Suprapubic skin (tissue), 4 donors: Measurements from ENCODE around the gene MXD3.

Source experiments
- POLR2A ChIP-seq, 2 donors: fragments of 450-650 bp; IDR thresholded peaks; one replicate each; pipeline ENCODE4 v1.6.1; 2017; ENCODE audit warnings: antibody characterized with exemption in 2 of 2, mild to moderate bottlenecking in 2 of 2, moderate library complexity in 2 of 2
- POLR2AphosphoS5 ChIP-seq, 3 donors: sonication (generic); formaldehyde crosslinking; IDR thresholded peaks; one replicate each; pipeline ENCODE4 v1.6.1; 2017; ENCODE audit warnings: antibody characterized with exemption in 3 of 3
- TF ChIP-seq, protein P1 (sequence below), 2 donors: fragments of 200-600 bp in 1 of 2; fragments of 450-650 bp in 1 of 2; sonication (generic) in 1 of 2; IDR thresholded peaks; one replicate each; pipeline ENCODE4 v1.5.1; 2016 to 2019; ENCODE audit warnings: antibody characterized with exemption in 2 of 2, mild to moderate bottlenecking in 1 of 2, moderate library complexity in 1 of 2

- TF ChIP-seq, protein P1, sequence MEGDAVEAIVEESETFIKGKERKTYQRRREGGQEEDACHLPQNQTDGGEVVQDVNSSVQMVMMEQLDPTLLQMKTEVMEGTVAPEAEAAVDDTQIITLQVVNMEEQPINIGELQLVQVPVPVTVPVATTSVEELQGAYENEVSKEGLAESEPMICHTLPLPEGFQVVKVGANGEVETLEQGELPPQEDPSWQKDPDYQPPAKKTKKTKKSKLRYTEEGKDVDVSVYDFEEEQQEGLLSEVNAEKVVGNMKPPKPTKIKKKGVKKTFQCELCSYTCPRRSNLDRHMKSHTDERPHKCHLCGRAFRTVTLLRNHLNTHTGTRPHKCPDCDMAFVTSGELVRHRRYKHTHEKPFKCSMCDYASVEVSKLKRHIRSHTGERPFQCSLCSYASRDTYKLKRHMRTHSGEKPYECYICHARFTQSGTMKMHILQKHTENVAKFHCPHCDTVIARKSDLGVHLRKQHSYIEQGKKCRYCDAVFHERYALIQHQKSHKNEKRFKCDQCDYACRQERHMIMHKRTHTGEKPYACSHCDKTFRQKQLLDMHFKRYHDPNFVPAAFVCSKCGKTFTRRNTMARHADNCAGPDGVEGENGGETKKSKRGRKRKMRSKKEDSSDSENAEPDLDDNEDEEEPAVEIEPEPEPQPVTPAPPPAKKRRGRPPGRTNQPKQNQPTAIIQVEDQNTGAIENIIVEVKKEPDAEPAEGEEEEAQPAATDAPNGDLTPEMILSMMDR (IDR thresholded peaks at IDR 0.05), result no peak
- no peak for TF ChIP-seq POLR2AphosphoS5 (IDR thresholded peaks at IDR 0.05)
- TF ChIP-seq POLR2A (IDR thresholded peaks at IDR 0.05), result no peak
Observed at GRCh38 chr5:177294632-177295031, 17.1 kb downstream of the MXD3 start.
